A549 (cell line): ENCODE data around the gene DNAJC28. TPM values are rescaled to one million over a fixed set of nuclear protein-coding genes. Genes with fewer than 3 reads are reported as not detected.
A peak's percentile ranks its signal among the peaks of the same experiment; 100 is the strongest.

Source experiments
- ATAC-seq, 2 experiments: fragments of 200-7000 bp in 1 of 2; fragments of >200 bp in 1 of 2; cut with Nextera tagmentation in 1 of 2; cut with Tn5 transposase in 1 of 2; 3 replicates each; pipeline versions ENCODE4 v1.8.0 to v1.9.1; 2018 to 2020; ENCODE audit warnings: mild to moderate bottlenecking in 1 of 2, moderate library complexity in 1 of 2
- CTCF ChIA-PET: fragments of 300-600 bp; sonication (Branson Sonifier 250); formaldehyde crosslinking; extraction: SDS; loops from one replicate; lab custom pipeline; 2021; ENCODE audit warnings: antibody characterized with exemption, inconsistent platforms; lab: Yijun Ruan, JAX
- POLR2A ChIA-PET: fragments of 350-600 bp; formaldehyde crosslinking; extraction: SDS; loops from one replicate; lab custom pipeline; 2021; ENCODE audit warnings: antibody characterized with exemption, inconsistent platforms; lab: Yijun Ruan, JAX
- DNase-seq, 2 experiments: peaks; one replicate each; pipeline versions ENCODE4 v3.0.0 to v3.0.0-alpha.2; 2011 to 2016; ENCODE audit warnings: low read depth in 1 of 2, low spot score in 1 of 2
- FAIRE-seq: peaks from 2 replicates; lab custom pipeline; 2011; peaks lifted over from hg19 to GRCh38; lab: Jason Lieb, UNC
- H3K27ac ChIP-seq, 2 experiments: fragments of >200 bp; sonication (Bioruptor Twin); formaldehyde crosslinking; 3 replicates each; pipeline ENCODE4 v1.5.1; 2016 to 2017
- H3K4me1 ChIP-seq: fragments of >200 bp; sonication (Bioruptor Twin); formaldehyde crosslinking; 3 replicates; pipeline ENCODE4 v1.6.1; 2016
- H3K4me2 ChIP-seq: fragments of >200 bp; sonication (Bioruptor Twin); formaldehyde crosslinking; 3 replicates; pipeline ENCODE4 v1.6.1; 2016
- H3K4me3 ChIP-seq: fragments of >200 bp; sonication (Bioruptor Twin); formaldehyde crosslinking; 3 replicates; pipeline ENCODE4 v1.5.1; 2016
- H3K9me3 ChIP-seq: fragments of >200 bp; sonication (Bioruptor Twin); formaldehyde crosslinking; 3 replicates; pipeline ENCODE4 v1.6.1; 2016
- ATOH8 ChIP-seq: fragments of 250-450 bp; sonication (Bioruptor Pico); IDR thresholded peaks from 2 replicates; pipeline ENCODE4 v1.5.0; 2020; ENCODE audit warnings: low read depth, mild to moderate bottlenecking, moderate library complexity
- BCL3 ChIP-seq: fragments of >200 bp; sonication (Bioruptor Twin); formaldehyde crosslinking; IDR thresholded peaks from 3 replicates; pipeline ENCODE4 v1.6.1; 2016
- CBX8 ChIP-seq: fragments of 200-600 bp; sonication (generic); IDR thresholded peaks from 2 replicates; pipeline ENCODE4 v1.6.1; 2016
- EHMT2 ChIP-seq: fragments of 200-600 bp; sonication (generic); IDR thresholded peaks from 2 replicates; pipeline ENCODE4 v1.6.1; 2016; ENCODE audit warnings: antibody characterized with exemption, low read depth, mild to moderate bottlenecking, moderate library complexity
- FOSB ChIP-seq: fragments of 250-450 bp; sonication (Bioruptor Pico); IDR thresholded peaks from 2 replicates; pipeline ENCODE4 v1.5.0; 2020; ENCODE audit warnings: mild to moderate bottlenecking, moderate library complexity
- HES2 ChIP-seq: fragments of >200 bp; sonication (Bioruptor Twin); formaldehyde crosslinking; IDR thresholded peaks from 2 replicates; pipeline ENCODE4 v1.6.1; 2016
- HEYL ChIP-seq: fragments of 250-450 bp; sonication (Bioruptor Pico); IDR thresholded peaks from 2 replicates; pipeline ENCODE4 v1.8.0; 2021; ENCODE audit warnings: mild to moderate bottlenecking, moderate library complexity
- HMGXB4 ChIP-seq: fragments of 250-450 bp; sonication (Bioruptor Pico); IDR thresholded peaks from 2 replicates; pipeline ENCODE4 v1.5.0; 2021; ENCODE audit warnings: mild to moderate bottlenecking, moderate library complexity, borderline replicate concordance
- HOXB5 ChIP-seq: fragments of 250-450 bp; sonication (Bioruptor Pico); IDR thresholded peaks from 2 replicates; pipeline ENCODE4 v1.5.0; 2020; ENCODE audit warnings: mild to moderate bottlenecking, moderate library complexity
- JUN ChIP-seq, 2 experiments: fragments of >200 bp; sonication (Bioruptor Twin); formaldehyde crosslinking; IDR thresholded peaks; 2 replicates in 1 of 2; 3 replicates in 1 of 2; pipeline ENCODE4 v1.6.1; 2016 to 2017
- KDM5A ChIP-seq: fragments of 200-600 bp; sonication (generic); IDR thresholded peaks from 2 replicates; pipeline ENCODE4 v1.6.1; 2016; ENCODE audit warnings: antibody characterized with exemption, mild to moderate bottlenecking
- MAX ChIP-seq: IDR thresholded peaks from 2 replicates; pipeline ENCODE4 v1.6.1; 2012
- PHF8 ChIP-seq: fragments of 200-600 bp; sonication (generic); IDR thresholded peaks from 2 replicates; pipeline ENCODE4 v1.6.1; 2016; ENCODE audit warnings: low read depth, mild to moderate bottlenecking, antibody characterized with exemption, moderate library complexity, borderline replicate concordance
- POLR2A ChIP-seq: IDR thresholded peaks from 2 replicates; pipeline ENCODE4 v1.6.1; 2012; ENCODE audit warnings: mild to moderate bottlenecking, low read length
- RAD21 ChIP-seq, 2 experiments: fragments of >200 bp in 1 of 2; sonication (Bioruptor Twin) in 1 of 2; formaldehyde crosslinking in 1 of 2; IDR thresholded peaks in 1 of 2; conservative IDR thresholded peaks in 1 of 2; 2 replicates in 1 of 2; 3 replicates in 1 of 2; pipeline ENCODE4 v1.6.1; 2012 to 2018; ENCODE audit warnings: inconsistent platforms in 1 of 2
- SMC3 ChIP-seq: fragments of >200 bp; sonication (Bioruptor Twin); formaldehyde crosslinking; IDR thresholded peaks from 3 replicates; pipeline ENCODE4 v1.6.1; 2018; ENCODE audit warnings: inconsistent platforms
- SREBF2 ChIP-seq: fragments of 450-650 bp; IDR thresholded peaks from 2 replicates; pipeline ENCODE4 v1.6.1; 2014; ENCODE audit warnings: mild to moderate bottlenecking, moderate library complexity
- ZSCAN20 ChIP-seq: fragments of 250-450 bp; sonication (Bioruptor Pico); IDR thresholded peaks from 2 replicates; pipeline ENCODE4 v1.8.0; 2022; ENCODE audit warnings: mild to moderate bottlenecking, moderate library complexity
- WGBS: methylation state at CpG from one replicate; pipeline ENCODE4 v1.1.6; 2017; ENCODE audit errors: missing lambda C conversion rate; 5-methylcytosine and 5-hydroxymethylcytosine counted together
- polyA plus RNA-seq, 4 experiments: library from polyadenylated mRNA; depleted of rRNA in 3 of 4; stranded (reverse); fragments of >200 nt; fragmentation: RNase III in 1 of 4; extraction: RNeasy Plus Mini Kit Qiagen cat#74134 plus additional on column Dnase treatment in 1 of 4; gene quantifications; 2 replicates in 3 of 4; 3 replicates in 1 of 4; pipeline ENCODE4 v1.2.3, GENCODE V29; 2011 to 2017

Gene DNAJC28
- polyA plus RNA-seq, 2 of the 4 experiments (the other 2 are of a cell fraction): 1.0 to 1.1 TPM

GRCh38 chr21:33479679-33480480 is 11.6 kb downstream of the DNAJC28 start, which contains the start of gene TMEM50B:
Gene TMEM50B, minus strand, starts transcription at chr21:33479974. Its CDS starts 11,089 bp downstream, at chr21:33468885.
- WGBS: 0% methylated on average over 4 of the region's 93 CpGs
- peak within 1 kb of the TSS; percentile 87 for H3K4me2 ChIP-seq
- peak within 1 kb of the TSS; percentile 56 for H3K4me3 ChIP-seq
- POLR2A ChIA-PET: interaction anchor here (0.6 to 2.1 kb wide), 7 partner anchors 11 to 672 kb away, joined by 3 to 49 read pairs (median 4); partner anchors contain the start of genes DNAJC28, DONSON and IFNAR1
- TF ChIP-seq PHF8 (peak; percentile 64), CBX8 (no peak), POLR2A (peak; percentile 93), FOSB (no peak), SMC3 (no peak), KDM5A (0 out of 2 replicates have a peak, but pooled peaks have one; percentile 22), ZSCAN20 (CRISPR knock-in tag) (no peak), HMGXB4 (CRISPR knock-in tag) (no peak), EHMT2 (no peak), RAD21 (conservative IDR thresholded peaks at IDR 0.05 in 1 of 2, IDR thresholded peaks at IDR 0.05 in 1 of 2) (no peak), JUN (IDR thresholded peaks at IDR 0.05) (peak in 1 of 2 experiments; percentile 52; a peak in 2 of 5 replicates), BCL3 (0 out of 3 replicates have a peak, but pooled peaks have one; percentile 17), SREBF2 (no peak)
- TF ChIP-seq, all 56 proteins: peak for 5
- H3K9me3 ChIP-seq: no peaks in the 10 kb centered on the region
- DNase-seq (peak; percentile 79 to 90), FAIRE-seq (no peak), ATAC-seq (peak; percentile 95 to 96)
- CTCF ChIA-PET: interaction anchor here (0.6 to 3.2 kb wide), 11 partner anchors 11 to 282 kb away, joined by 3 to 11 read pairs (median 4); partner anchors contain the start of gene DNAJC28
- peaks cover 5% of the 10 kb centered on the region; the same call in 1 of the 3 replicates for H3K4me1 ChIP-seq
- H3K27ac ChIP-seq: peak within 1 kb of the TSS; percentile 78 to 91

GRCh38 chr21:33478935-33479678 is 12.4 kb downstream of the DNAJC28 start:
- ChIA-PET POLR2A (interaction anchor here (1.0 to 2.1 kb wide), 3 partner anchors 10 to 13 kb away, joined by 3 to 49 read pairs (median 4); partner anchors contain the start of gene DNAJC28), CTCF (interaction anchor here (0.8 to 3.2 kb wide), 5 partner anchors 12 to 282 kb away, joined by 3 to 11 read pairs (median 4); partner anchors contain the start of gene DNAJC28)
- no peak for FAIRE-seq

GRCh38 chr21:33478182-33478581 is 13.3 kb downstream of the DNAJC28 start:
- POLR2A ChIA-PET: no interaction called here
- peak overlapping the region; percentile 87 for H3K4me2 ChIP-seq
- no peak for DNase-seq
- FAIRE-seq: no peak
- WGBS: 90% methylated on average over 9 of the region's 9 CpGs
- CTCF ChIA-PET: no interaction called here
- no peak for TF ChIP-seq MAX
- TF ChIP-seq HES2: no peak
- TF ChIP-seq HEYL (CRISPR knock-in tag): no peak
- no peak for TF ChIP-seq HOXB5 (CRISPR knock-in tag)
- H3K4me3 ChIP-seq: no peak overlapping the region
- no peak overlapping the region for H3K27ac ChIP-seq
- H3K4me1 ChIP-seq: peaks cover 5% of the 10 kb centered on the region; the same call in 1 of the 3 replicates
- no peaks in the 10 kb centered on the region for H3K9me3 ChIP-seq
- ATAC-seq: no peak

More at GRCh38 chr21:33478935-33479678, 12.4 kb downstream of the DNAJC28 start:
- TF ChIP-seq ATOH8 (CRISPR knock-in tag): no peak
- 4% methylated on average over 22 of the region's 68 CpGs for WGBS
- ATAC-seq (peak; percentile 37 to 47), DNase-seq (peak in 1 of 2 experiments; percentile 18)
- H3K27ac ChIP-seq: peak overlapping the region; percentile 72 to 91
- no peaks in the 10 kb centered on the region for H3K9me3 ChIP-seq
- peak overlapping the region; percentile 87 for H3K4me2 ChIP-seq
- peak overlapping the region; percentile 56 for H3K4me3 ChIP-seq
- peaks cover 5% of the 10 kb centered on the region; the same call in 1 of the 3 replicates for H3K4me1 ChIP-seq
